RWPE2 (cell line): ENCODE results near the gene EHBP1.
A peak's percentile ranks its signal among the peaks of the same experiment; 100 is the strongest.

ENCODE experiments used
- ATAC-seq: fragments of 200-7000 bp; cut with Tn5 transposase; 3 replicates; pipeline ENCODE4 v1.9.1; 2021; ENCODE audit warnings: low read depth
- DNase-seq: peaks from one replicate; pipeline ENCODE4 v3.0.0-alpha.2; 2020; ENCODE audit warnings: low spot score
- H3K27ac ChIP-seq: fragments of 450-650 bp; 2 replicates; pipeline ENCODE4 v1.5.1; 2017; ENCODE audit warnings: mild to moderate bottlenecking; ENCODE audit not compliant: poor library complexity, severe bottlenecking
- H3K27me3 ChIP-seq: fragments of 250-450 bp; sonication (Bioruptor Pico); 2 replicates; pipeline ENCODE4 v1.5.1; 2021; ENCODE audit warnings: mild to moderate bottlenecking, moderate library complexity; ENCODE audit not compliant: insufficient read depth, poor library complexity, severe bottlenecking
- H3K36me3 ChIP-seq: fragments of 250-450 bp; sonication (Bioruptor Pico); 2 replicates; pipeline ENCODE4 v1.5.1; 2020; ENCODE audit warnings: low read depth, mild to moderate bottlenecking, moderate library complexity
- H3K4me1 ChIP-seq: fragments of 250-450 bp; sonication (Bioruptor Pico); 2 replicates; pipeline ENCODE4 v1.5.1; 2021; ENCODE audit warnings: mild to moderate bottlenecking, moderate library complexity; ENCODE audit not compliant: insufficient read depth, poor library complexity, severe bottlenecking
- H3K4me3 ChIP-seq: fragments of 250-450 bp; sonication (Bioruptor Pico); 2 replicates; pipeline ENCODE4 v1.5.1; 2021; ENCODE audit warnings: mild to moderate bottlenecking, moderate library complexity; ENCODE audit not compliant: severe bottlenecking
- H3K9me3 ChIP-seq: fragments of 250-450 bp; sonication (Bioruptor Pico); 2 replicates; pipeline ENCODE4 v1.5.1; 2021; ENCODE audit warnings: mild to moderate bottlenecking, moderate library complexity; ENCODE audit not compliant: severe bottlenecking
- CTCF ChIP-seq: fragments of 450-650 bp; IDR thresholded peaks from one replicate; pipeline ENCODE4 v1.5.1; 2017; ENCODE audit warnings: mild to moderate bottlenecking, moderate library complexity; ENCODE audit not compliant: poor library complexity, severe bottlenecking

The EHBP1 gene

GRCh38 chr2:63049211-63049969, 343.9 kb downstream of the EHBP1 start:
- H3K27ac ChIP-seq: peak overlapping the region; percentile 57
- H3K4me1 ChIP-seq: no peaks in the 10 kb centered on the region
- H3K36me3 ChIP-seq: peaks cover 5% of the 10 kb centered on the region; the same call in 1 of the 2 replicates
- ATAC-seq: no peak
- no peaks in the 10 kb centered on the region for H3K27me3 ChIP-seq
- no peaks in the 10 kb centered on the region for H3K9me3 ChIP-seq
- no peak for TF ChIP-seq CTCF
- peak overlapping the region; percentile 92 for H3K4me3 ChIP-seq
- DNase-seq: no peak

- Histone ChIP-seq H3K4me1 (no peaks in the 10 kb centered on the region), H3K27ac (peak overlapping the region; percentile 57)
Observed at GRCh38 chr2:63049970-63050333, 344.4 kb downstream of the EHBP1 start.

GRCh38 chr2:63050334-63051041, 345.0 kb downstream of the EHBP1 start, which contains the start of gene OTX1:
Gene OTX1 (plus strand): TSS chr2:63050830. CDS start chr2:63052991, 2,161 bp downstream.
- no peaks in the 10 kb centered on the region for H3K27me3 ChIP-seq
- DNase-seq (peak; percentile 82), ATAC-seq (peak; percentile 86)
- peaks cover 5% of the 10 kb centered on the region; the same call in 1 of the 2 replicates for H3K36me3 ChIP-seq
- no peaks in the 10 kb centered on the region for H3K9me3 ChIP-seq
- no peaks in the 10 kb centered on the region for H3K4me1 ChIP-seq
- H3K4me3 ChIP-seq: peak within 1 kb of the TSS; percentile 92
- peak within 1 kb of the TSS; percentile 57 for H3K27ac ChIP-seq
- no peak for TF ChIP-seq CTCF

More at GRCh38 chr2:63049970-63050333, 344.4 kb downstream of the EHBP1 start:
- H3K36me3 ChIP-seq: peaks cover 5% of the 10 kb centered on the region; the same call in 1 of the 2 replicates
- ATAC-seq (peak; percentile 60), DNase-seq (peak; percentile 66)
- no peak for TF ChIP-seq CTCF
- no peaks in the 10 kb centered on the region for H3K27me3 ChIP-seq
- H3K4me3 ChIP-seq: peak overlapping the region; percentile 92
- no peaks in the 10 kb centered on the region for H3K9me3 ChIP-seq

GRCh38 chr2:63051042-63051794, 345.7 kb downstream of the EHBP1 start:
- H3K27me3 ChIP-seq: no peaks in the 10 kb centered on the region

More at GRCh38 chr2:63051042-63051794, 345.7 kb downstream of the EHBP1 start:
- ATAC-seq (no peak), DNase-seq (no peak)
- H3K27ac ChIP-seq: peak overlapping the region; percentile 57
- no peaks in the 10 kb centered on the region for H3K9me3 ChIP-seq
- TF ChIP-seq CTCF: no peak
- peaks cover 4% of the 10 kb centered on the region for H3K36me3 ChIP-seq
- H3K4me1 ChIP-seq: no peaks in the 10 kb centered on the region
- peak overlapping the region; percentile 92 for H3K4me3 ChIP-seq
